Stimulated activated CD8-positive, alpha-beta memory T cell treated with anti-CD3 and anti-CD28 coated beads, Interleukin-4, amount 100 ng/mL, for 24 hours (primary cell): ENCODE results near the gene DDN.

ENCODE experiments used
- DNase-seq: peaks from one replicate; pipeline ENCODE4 v3.0.0-alpha.2; 2020; ENCODE audit warnings: low read depth

DDN gene

GRCh38 chr12:48999371-49000131 is at the start of gene DDN:
DDN (minus strand) TSS chr12:48999375; CDS start chr12:48999287, 88 bp downstream.
- peak; percentile 38 for DNase-seq

DNA sequence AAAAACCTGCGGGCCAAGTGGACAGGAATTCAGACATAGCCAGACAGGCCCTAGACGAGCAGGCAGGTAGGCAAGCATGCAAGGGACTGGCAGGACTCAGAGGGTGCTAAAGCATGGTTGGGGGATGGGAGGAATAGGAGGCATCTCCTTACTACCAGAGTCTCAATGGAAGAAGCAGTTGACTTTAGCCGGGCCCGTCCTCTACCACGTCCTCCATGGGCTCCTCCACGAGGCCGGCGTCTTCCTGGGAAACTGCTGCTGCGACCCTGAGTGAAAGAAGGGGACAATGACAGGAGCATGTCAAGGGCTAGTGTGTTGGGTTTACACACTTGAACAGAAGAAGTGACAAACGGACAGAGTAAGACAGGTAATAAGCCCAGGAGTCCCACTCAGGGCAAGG is 49.8 kb upstream of the DDN start:
- DNase-seq: no peak

GRCh38 chr12:49046129-49046895 is 47.1 kb upstream of the DDN start:
- DNase-seq: no peak

- no peak for DNase-seq
These were observed 45.5 kb upstream of the DDN start for GRCh38 chr12:49044660-49045059.

DNA sequence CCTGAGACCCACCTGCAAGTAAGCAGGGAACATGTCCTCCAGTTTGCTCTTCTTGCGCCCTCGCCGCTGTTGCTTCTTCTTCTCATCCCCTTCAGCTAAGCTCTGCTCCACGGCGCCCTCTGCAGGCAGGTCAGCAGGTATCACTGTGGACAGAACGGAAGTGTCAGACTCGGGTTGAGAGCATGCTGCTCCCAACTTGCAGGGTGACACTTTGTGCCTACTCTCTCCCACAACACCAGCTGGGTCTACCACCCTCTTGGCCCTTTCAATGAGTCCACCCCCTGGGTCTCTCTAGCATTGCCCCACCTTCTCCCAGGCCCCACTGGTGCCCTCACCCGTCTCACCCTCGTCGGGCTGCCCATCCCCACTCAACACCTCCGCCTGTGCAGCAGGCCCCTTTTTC is 44.7 kb upstream of the DDN start:
- peak; percentile 77 for DNase-seq

DNA sequence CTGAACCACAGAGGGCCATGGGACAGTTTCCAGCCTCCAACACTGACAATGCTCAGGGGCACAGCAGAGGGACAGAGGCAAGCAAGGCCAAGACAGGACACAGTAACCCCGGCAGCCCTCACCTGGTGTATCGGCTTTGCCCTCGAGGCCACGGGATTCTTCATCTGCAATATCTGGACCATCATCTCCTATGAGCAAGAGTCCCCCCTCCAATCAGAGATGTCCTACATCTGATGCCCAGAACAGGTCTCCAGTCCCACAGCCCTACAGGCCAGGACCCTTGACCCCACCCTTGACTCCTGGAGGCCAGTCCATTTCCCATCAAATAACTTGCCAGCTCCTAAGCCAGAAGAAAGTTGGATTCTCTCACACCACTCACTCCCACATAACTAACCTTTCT is 44.1 kb upstream of the DDN start:
- DNase-seq: no peak

DNA sequence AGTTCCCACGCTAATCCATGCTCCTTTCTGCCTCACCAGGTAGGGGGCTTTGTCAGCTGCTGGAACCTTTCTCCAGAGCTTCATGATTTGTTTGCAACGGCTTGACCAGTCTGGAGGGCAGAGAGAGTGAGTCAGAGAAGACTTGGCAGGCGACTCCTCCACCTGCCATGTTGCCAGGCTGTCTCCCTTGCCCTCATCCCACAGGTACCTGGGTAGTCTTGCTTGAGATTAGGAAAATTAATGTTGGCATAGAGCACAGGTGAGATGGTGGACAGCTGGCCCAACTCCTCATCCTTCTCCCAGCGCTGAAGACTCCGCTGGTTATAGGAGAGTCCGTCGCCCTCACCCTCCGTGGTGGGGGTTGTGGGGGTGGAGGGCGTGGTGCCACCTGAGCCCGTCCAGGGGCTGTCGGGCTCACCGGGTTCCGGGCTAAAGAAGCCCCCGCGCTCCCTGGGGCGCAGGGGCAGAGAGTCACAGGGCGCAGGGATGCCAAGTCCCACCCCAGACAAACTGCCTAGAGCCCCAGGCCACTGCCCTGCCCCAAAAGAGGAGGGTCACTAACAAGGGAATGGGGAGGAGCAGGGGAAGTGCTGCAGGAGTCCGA is 42.8 kb upstream of the DDN start:
- no peak for DNase-seq

GRCh38 chr12:49041036-49041880 is 42.1 kb upstream of the DDN start:
- no peak for DNase-seq

DNA sequence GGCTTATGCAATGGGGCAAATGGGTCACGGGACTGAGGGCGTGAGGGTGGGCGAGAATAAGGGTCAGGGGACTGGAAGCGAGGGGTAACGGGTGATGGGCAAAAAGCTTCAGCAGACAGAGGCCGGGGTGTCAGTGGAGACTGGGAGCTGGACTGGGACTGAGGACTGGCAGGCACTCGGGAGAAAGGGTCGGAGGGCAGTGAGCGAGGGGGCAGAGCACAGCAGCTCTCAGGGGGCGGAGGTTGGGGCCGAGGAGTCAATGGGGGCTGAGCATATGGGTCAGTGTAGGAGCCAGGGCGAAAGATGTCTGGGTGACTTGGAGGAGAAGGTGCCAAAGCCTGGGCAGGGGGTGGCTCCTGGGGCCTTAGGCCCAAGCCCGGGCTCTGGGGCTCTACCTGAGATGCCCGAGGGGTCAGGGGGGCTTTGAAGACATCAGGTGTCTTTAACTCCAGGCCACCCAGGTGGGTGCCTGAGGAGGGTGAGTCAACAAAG is 41.2 kb upstream of the DDN start:
- no peak for DNase-seq

DNA sequence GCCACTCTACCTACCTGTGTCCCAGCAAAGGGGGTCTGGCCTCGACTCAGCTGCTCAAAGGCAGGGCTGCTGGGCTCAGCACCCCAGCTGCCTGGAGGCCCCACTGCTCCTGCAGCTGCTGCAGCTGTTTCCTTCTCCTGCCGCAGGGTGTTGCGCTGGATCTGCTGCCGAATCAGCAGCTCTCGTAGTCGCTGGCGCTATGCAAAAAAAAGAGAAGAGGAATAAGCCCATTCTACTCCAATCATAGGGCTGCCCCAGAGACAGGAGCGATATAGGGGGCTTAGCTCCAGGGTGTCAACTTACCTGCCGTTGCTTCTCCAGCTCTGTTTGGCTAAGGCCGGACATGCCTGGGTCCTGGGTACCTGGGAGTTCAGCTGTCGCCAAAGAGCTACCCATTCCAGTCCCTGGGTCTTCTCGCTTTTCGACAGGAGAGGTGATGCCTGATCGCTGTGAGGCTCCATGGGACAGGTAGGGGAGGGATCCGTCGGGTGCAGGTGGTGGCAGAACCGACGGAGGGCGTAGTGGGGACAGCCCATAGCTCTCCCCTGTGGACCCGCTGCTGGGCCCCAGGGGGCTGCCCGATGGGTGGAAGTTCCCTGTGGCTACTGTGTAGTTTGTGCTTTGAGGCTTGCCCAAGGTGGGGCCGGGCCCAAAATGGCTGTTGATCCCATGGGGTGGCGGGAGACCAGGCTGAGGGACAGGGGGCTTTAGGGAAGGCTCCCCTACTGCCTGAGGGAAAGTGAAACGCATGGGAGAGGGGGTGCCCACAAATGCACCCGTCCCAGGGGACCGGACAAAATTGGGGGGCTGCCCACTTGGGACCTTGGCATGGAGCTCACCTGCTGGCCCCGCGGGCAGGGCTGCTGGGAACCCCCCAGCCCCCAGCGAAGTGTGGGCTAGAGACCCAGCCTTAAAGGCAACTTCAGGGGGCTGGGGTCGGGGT is 40.5 kb upstream of the DDN start:
- DNase-seq: no peak

DNA sequence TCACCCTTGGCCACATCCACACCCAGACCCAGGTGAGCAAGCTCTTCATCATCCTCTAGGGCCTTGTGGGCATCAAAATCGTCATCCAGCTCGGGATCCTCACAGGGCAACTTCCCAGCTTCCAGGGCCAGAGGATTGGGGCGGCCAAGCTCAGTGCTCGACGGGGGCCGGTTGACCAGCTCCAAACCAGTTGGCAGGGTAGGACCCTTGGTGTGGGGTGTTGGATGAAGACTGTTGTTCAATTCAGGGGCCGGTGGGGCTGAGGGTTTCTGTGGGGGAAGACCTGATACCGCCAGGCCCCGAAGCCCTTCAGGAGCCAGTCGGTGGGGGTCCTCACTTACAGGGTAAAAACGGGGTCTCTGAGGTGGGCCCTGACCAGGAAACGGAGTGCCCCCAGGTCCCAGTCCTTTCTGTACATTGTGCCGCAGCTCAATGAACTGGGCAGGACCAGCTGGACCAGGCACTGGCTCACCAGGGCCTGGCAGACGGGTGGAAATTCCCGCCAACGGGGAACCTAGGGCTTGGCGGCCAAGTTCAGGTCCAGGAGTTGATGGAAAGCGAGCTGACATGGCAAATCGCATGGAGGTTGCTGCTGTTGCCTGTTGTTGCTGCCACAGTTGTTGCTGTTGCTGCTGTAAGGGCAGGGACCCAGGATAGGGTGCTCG is 39.2 kb upstream of the DDN start:
- no peak for DNase-seq

- DNase-seq: no peak
These were observed 38.7 kb upstream of the DDN start for GRCh38 chr12:49037947-49038237.

DNA sequence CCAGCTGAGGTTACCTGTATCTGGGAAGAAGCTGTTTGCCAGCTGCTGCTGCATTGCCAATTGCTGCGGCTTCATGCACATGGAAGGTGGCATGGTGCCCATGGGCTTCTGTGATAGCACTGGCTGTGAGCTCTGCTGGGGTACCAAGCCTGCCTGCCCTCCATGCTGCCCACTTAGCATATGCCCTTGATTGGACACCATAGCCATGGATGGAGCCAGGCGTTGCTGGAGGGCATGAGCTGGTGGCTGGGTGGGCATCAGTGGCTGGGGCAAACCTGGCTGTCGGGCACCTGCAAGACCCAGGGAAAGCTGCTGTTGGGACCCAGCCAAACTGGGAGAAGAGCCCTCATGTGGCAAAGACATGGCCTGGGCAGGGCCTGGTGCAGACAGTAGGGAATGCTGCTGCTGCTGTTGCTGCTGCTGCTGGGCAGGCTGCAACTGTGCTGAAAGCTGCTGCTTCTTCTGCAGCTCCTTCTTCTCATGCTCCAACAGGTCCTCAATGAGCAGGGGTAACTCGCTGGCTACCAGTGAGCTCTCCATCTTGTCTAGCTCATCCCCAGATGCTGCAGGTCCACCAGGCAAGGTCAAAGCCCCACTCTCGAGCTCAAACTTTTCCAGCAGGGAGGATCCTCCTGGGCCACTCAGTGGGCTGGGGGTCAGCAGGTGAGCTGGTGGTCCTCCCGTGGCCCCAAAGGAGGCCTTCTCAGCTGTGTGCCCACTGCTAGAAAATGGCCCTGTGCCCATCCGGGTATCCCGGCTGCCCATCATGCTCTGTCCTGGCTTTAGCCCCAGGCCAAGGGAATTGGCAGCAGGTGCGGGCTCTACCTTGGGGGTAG is 38.2 kb upstream of the DDN start:
- DNase-seq: no peak

- no peak for DNase-seq
These were observed 36.9 kb upstream of the DDN start for GRCh38 chr12:49036029-49036428.

DNA sequence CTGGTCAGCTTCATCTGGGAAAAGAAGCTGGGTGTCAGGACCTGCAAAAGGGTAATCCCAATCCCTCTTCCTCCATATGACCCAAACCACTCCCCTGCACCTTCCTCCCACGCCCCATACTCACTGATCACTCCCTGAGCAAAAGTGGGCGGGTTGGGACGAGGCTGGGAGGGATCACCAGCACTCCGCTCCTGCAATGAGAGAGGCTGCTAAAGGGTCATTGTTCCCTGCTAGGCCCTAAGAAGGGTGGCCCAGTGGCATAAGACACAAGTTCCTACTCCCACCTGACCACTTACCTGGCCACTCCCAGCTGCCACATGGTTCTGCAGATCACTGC is 35.1 kb upstream of the DDN start:
- no peak for DNase-seq

DNA sequence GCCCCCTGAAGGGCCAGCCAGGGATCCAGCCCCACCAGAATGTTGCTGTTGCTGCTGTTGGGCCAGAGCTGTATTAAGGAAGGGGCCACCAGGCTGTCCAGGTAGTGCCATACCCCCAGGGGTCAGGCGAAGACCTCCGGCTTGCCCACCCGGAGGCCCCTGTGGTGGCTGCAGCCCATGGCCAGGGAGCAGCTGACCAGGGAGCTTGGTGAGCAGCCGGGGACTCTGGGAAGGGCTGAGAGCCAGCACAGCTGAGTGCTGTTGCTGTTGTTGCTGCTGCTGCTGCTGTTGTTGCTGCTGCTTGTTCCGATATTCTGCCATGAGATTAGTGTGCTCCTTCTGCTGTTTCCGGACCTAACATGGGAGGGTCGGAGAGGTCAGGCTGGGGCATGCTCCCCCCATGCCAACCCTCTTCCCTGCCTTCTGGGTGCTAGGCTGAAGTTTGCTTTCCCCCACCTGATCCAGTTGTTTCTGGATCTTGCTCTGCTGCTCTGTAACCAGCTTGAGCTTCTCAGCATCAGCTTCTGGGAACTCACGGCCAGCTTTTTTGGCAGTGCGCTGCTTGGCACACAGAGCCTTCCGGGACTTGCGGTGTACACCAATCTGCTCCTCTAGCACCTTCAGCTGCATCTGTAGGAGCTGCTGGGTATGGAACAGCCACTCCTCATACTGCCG is 34.6 kb upstream of the DDN start:
- no peak for DNase-seq

DNA sequence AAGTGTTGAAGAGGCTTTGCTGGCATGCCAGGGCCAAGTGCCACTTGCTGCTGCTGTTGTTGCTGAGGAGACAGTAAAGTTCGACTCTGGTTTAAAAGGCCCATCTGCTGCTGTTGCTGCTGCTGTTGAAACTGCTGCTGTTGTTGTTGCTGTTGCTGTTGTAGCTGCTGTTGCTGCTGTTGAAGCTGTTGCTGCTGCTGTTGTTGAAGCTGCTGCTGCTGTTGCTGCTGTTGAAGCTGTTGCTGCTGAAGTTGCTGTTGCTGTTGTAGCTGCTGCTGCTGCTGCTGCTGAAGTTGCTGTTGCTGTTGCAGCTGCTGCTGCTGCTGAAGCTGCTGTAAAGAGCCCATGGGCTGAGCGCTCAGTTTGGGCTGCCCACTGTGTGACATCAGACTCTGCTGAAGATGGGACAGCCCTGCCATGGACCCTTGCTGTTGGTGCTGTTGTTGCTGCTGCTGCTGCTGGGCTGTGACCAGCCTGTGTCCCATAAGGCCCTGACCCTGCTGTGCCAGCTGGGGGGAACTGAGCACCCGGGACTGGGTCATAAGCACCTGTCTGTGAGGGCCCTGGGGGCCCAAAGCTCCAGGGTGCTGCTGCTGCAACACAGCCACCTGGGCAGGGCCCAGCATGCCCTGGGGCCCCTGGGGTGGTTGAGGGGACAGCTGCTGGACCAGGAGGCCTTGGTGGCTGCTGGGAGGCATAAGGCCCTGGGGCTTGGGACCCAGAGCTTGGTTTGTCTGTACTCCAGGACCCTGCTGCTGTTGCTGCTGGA is 33.7 kb upstream of the DDN start:
- DNase-seq: no peak

GRCh38 chr12:49032276-49032675 is 33.1 kb upstream of the DDN start:
- DNase-seq: no peak
